ENCODE results near the gene ADAMTSL4.

The ADAMTSL4 gene

GRCh38 chr1:150548632-150549495, at the start of gene ADAMTSL4:
Gene ADAMTSL4, plus strand, starts transcription at chr1:150549408. Its CDS starts 2,881 bp downstream, at chr1:150552289.
- DNase-seq, result peak; percentile 88

- DNase-seq, result no peak
These were observed 43.8 kb upstream of the ADAMTSL4 start for GRCh38 chr1:150505431-150505830.

- DNase-seq, result peak; percentile 89
These were observed 41.0 kb upstream of the ADAMTSL4 start, which contains the start of gene ECM1 for GRCh38 chr1:150507912-150508864. Gene ECM1, plus strand, starts transcription at chr1:150508109. Its CDS starts 101 bp downstream, at chr1:150508210.

- no peak for DNase-seq
These were observed 40.2 kb upstream of the ADAMTSL4 start for GRCh38 chr1:150508982-150509381.

DNA sequence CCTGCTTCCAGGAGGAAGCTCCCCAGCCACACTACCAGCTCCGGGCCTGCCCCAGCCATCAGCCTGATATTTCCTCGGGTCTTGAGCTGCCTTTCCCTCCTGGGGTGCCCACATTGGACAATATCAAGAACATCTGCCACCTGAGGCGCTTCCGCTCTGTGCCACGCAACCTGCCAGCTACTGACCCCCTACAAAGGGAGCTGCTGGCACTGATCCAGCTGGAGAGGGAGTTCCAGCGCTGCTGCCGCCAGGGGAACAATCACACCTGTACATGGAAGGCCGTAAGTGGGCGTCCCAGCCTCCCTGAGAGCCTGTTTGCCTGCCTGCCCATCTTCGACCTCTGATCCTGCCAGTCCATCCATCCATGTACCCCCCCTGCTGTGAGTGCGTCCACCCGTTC, 37.7 kb upstream of the ADAMTSL4 start:
- DNase-seq, result no peak

- no peak for DNase-seq
These were observed 37.1 kb upstream of the ADAMTSL4 start for GRCh38 chr1:150511985-150512660.

DNA sequence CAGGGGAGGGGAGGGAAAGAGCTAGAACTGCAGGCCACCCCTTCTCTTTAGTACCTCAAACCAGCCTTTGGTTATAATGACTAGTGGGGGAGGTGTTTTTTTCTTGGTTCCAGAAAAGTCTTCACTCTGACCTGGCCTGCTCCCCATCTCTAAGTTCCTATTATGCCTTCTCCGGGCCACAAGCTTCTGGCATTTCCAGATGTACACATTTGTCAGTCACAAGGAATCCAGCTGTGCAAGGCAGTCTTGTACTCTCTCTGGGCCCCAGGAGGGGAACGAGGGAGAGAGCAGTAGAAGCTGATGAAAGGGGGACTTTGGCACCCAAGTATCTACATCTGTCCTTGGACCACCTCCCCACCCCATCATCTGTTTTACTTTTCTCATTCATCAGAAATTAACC, 36.4 kb upstream of the ADAMTSL4 start:
- DNase-seq, result no peak

DNA sequence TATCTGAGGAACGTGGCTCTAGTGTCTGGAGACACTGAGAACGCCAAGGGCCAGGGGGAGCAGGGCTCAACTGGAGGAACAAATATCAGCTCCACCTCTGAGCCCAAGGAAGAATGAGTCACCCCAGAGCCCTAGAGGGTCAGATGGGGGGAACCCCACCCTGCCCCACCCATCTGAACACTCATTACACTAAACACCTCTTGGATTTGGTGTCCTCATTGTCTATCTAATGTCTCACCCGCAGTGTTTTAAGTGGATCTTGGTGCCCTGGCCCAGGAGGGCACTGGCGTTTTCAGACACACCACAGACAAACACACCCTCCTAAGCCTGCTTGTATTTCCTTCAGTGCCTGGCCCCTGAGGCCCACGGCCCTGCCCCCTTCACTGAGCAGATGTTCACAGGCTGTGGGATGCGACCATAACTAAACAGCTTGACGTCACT, 35.8 kb upstream of the ADAMTSL4 start:
- peak; percentile 22 for DNase-seq

DNA sequence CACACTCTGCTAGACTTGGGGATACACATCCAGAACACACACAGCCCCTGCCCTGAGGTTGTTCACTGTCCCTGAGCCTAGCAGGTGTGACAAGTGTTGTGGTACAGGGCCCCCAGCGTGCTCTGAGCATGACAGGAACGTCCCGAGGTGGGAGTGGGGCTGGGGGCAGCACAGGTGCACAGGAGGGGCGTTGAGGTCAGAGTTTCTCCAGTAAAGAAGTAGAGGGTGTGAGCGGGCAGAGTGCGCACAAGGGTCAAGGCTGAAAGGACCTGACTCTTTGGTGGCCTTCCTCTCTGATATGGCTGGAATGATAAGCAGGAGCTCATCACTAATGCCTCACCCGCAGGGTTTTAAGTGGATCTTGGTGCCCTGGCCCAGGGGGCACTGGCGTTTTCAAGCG, 34.9 kb upstream of the ADAMTSL4 start:
- no peak for DNase-seq

- no peak for DNase-seq
These were observed 34.3 kb upstream of the ADAMTSL4 start for GRCh38 chr1:150514913-150515327.

DNA sequence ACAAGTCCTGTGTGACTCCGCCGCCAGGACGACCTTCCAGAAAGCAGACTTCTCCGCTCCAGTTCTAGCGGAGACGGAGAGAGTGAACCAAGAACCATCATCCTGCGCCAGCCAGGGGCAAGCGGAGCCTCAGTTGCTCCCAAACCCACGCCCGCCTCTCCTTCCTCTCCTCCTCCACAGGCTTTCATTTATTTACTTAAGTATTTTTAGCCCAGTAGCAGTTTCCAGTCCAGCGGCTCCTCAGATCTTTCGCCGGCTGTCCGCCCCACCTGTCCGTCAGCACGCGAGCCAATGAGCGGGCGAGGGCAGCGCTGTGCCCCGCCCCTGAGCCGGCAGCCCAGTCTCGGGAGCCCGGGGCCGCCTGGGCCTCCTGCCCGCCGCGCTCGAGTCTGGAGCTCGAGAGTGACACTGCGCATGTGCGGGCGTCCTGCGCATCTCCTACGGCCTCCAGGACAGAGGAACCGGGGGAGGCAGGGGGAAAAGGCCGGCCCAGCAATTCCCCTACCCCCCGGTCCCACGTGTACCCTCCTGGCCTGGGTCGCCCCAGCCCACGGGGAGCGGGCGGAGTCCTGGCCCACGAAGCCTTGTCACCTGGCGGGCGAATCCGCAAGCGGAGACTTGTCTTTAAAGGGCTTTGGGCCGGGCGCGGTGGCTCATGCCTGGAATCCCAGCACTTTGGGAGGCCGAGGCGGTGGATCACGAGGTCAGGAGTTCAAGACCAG, 33.7 kb upstream of the ADAMTSL4 start, which contains the start of gene FALEC:
Gene FALEC (plus strand): TSS at position 425 of the 722 bp plus-strand sequence.
- peak; percentile 98 for DNase-seq

DNA sequence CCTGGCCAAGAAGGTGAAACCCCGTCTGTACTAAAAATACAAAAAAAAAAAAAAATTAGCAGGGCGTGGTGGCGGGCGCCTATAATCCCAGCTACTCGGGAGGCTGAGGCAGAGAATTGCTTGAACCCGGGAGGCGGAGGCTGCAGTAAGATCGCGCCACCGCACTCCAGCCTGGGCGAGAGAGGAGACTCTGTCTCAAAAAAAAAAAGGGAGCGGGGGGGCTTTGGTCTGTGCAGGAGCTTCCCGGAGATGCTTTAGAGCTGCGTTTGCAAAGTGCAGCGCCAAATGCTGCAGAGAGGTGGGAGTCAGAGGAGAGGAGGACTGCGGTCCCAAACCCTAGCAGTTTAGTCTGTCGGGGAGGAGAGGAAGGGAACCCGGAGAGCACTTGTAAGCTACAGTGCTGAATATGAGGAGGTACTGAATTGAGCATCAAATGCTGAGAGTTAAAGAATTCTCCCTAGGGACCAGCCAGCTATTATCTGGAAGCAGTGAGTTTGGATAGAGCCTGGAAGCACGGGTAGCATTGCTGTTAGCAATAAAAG, 33.1 kb upstream of the ADAMTSL4 start:
- peak; percentile 52 for DNase-seq

DNA sequence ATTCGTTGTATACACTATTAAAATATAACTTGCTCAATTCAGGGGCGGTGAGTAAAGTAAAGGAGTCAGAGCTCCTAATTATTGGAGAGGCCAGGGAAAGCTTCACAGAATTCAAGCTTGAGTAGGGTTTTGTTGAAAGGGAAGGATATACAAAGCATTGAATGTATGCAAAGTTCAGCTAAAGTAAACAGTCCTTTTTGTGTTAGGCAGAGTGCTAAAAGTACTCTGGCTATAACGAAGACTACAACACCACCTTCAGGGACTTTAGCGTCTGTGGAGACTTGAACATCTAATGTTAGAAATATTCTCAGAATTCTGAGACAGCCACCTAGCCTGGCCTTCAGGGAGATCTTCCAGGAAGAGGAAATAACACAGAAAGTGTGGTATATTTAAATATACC, 32.6 kb upstream of the ADAMTSL4 start:
- peak; percentile 52 for DNase-seq

DNA sequence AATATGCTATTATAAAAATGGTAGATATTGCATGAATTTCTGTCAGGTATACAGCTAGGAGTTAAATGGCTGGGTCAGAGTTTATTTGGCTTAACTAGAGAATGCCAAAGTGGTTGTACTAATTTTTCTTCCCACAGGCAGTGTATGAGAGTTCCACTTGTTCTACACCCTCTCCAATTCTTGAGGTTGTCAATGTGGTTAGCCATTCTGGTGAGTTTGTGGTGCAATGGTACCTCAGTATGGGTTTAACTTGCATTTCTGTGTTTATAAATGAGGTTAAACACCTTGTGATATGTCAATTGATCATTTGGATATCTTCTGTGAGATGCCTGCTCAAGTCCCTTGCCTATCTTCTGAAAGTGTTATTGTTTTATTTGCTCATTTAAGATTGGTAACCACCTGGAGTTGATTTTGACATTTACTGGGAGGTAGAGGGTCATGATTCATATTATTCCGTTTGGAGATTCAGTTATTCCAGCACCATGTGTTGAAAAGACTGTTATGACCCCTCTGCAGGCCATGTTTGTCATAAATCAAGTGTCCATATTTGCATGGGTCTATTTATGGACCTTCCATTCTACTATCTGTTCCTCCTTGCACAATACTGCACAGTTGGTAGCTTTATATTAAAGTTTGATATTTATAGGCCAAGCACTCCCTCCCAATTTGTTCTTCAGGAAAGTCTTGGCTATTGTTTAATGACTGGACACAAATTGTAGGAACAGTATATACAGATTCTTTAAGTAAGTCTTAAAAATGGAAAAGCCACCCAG, 27.8 kb upstream of the ADAMTSL4 start:
- DNase-seq, result no peak

DNA sequence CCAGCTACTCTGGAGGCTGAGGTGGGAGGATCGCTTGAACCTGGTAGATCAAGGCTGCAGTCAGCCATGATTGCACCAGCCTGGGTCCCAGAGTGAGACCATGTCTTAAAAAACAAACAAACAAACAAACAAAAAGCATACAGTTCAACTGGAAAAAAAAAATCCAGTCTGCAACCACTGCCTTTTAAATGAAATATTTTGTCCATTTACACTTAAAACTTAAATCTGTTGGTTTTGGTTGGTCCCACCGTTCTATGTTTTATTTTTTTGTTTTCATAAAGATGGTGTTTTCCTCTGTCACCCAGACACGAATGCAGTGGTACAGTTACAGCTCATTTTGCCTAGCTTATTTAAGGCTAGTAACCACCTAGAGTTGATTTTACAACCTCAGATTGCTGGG, 23.9 kb upstream of the ADAMTSL4 start:
- DNase-seq, result no peak

DNA sequence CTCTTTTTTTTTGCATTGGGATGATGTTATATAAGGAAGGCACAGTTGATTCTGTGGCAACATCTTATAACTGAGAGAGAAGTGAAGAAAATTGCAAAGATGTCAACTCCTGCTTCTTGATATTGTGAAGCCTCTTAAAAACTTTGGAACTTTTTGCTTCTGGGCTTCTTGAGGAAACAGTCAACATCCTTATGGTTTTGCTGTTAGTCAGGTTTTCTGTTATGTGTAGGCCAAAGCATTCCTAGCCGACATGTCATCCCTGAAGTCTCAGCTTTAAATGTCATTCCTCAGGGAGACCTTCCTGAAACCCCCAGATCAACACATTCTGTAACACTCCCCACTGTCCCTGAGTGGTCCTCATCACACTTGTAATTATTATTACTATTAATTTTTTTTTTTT, 21.0 kb upstream of the ADAMTSL4 start:
- DNase-seq, result no peak

DNA sequence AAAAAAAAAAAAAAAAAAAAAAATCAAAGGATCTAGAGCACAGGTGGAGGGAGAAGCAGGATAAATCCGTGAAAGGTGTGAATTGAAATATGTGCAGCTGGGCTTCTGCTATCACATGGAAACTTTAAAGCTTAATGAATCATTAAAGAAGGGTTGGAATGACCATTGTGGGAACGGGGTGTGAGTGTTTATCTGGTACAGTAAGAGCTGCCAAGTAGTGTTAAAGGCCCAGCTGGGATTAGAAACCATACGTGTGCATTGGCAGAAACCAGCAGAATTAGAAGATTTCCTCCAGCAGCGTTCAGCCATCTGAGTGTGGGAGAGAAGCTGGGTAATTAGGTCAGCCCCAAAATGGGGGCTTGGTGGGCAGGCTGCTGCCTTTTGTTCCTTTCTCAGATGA, 20.2 kb upstream of the ADAMTSL4 start:
- DNase-seq, result no peak

DNA sequence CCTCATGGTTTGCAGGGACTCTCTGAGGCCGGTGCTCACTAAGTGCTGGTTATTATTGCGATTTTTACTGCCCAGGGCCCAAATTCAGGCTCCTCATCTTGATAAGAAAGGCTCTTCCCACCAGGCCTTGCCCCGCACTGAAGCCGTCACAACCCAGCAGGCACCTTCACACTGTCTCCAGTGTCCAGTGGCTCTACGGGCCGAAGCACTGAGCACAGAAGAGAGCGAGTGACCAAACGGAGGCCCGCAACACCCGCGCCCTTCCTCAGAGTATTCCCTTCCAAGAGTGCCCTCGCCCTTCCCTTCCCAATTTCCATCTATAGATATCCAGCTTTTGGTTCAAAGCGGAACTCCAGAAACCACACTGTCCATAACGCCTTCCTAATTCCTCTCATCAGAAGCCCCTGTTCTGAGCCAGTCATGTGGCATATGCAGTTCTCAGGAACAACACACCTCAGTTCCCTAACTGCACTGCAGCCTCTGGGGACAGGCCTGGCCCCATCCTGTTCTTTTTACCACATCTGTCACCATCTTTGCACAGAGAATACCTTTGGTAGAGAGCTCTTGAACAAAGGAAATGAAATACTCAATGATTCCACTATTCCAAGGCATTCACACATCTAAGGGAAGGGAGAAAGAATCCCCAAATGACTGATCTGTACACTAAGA, 18.6 kb upstream of the ADAMTSL4 start:
- no peak for DNase-seq

DNA sequence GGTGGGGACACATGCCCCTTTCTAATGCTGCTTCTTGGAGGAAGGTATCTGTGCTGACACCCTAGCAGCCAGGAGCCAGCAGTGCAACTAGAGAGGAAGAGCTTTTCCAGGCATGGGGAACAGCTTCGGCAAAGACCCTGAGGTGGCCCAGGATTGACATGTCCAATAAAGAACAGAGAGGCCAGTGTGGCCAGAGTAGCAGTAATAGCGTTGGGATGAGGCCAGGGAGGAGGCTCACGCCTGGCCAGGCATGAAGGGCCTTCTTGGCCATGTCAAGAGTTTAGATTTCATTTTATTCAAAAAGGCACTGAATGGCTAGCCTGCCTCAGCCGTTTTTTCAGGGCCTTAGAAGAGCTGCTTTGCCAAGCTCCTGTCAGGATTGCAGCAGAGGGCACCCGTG, 16.3 kb upstream of the ADAMTSL4 start:
- no peak for DNase-seq

DNA sequence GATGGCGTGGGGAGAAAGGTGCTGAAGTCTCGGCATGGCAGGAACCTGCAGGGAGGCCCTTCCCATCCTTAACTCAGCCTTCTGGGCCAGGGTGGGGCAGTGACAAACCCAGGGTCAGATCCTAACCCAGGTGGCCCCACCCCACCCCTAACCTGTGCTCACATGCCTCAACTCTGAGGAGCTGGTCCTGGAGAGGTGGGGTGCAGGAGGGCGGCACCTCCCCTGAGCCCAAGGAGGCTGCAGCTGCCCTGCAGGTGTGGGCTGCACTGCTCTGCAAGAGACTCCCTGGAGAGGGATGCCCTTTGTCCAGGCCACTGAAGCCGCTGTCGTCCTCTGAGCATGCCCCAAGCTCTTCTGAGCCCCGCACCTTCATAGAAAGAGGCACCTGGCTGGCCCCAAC, 15.2 kb upstream of the ADAMTSL4 start:
- DNase-seq, result no peak

Measured in DMS53 (cell line).